Gastrocnemius medialis (tissue), 4 donors: ENCODE measurements around the gene DNAJB4.

ENCODE experiments used
- CTCF ChIP-seq, 5 experiments: fragments of 450-650 bp in 3 of 5; fragments of 200-600 bp in 2 of 5; sonication (generic) in 2 of 5; IDR thresholded peaks in 4 of 5; conservative IDR thresholded peaks in 1 of 5; 1 replicate in 4 of 5; 2 replicates in 1 of 5; pipeline ENCODE4 v1.5.1; 2016 to 2019; ENCODE audit warnings: antibody characterized with exemption in 5 of 5, mild to moderate bottlenecking in 3 of 5, moderate library complexity in 3 of 5
- POLR2A ChIP-seq, 2 donors: fragments of 450-650 bp; IDR thresholded peaks; one replicate each; pipeline ENCODE4 v1.6.1; 2017; ENCODE audit warnings: antibody characterized with exemption in 2 of 2, mild to moderate bottlenecking in 2 of 2, moderate library complexity in 2 of 2

GRCh38 chr1:77977989-77978292 is 26.8 kb upstream of the DNAJB4 start:
- TF ChIP-seq CTCF (IDR thresholded peaks at IDR 0.05 in 4 of 5, conservative IDR thresholded peaks at IDR 0.05 in 1 of 5): no peak
- TF ChIP-seq POLR2A (IDR thresholded peaks at IDR 0.05): no peak
